Large intestine (tissue), 3 donors: Measurements from ENCODE around the gene SF3B2. TPM values are rescaled to one million over a fixed set of nuclear protein-coding genes. Genes with fewer than 3 reads are reported as not detected.
"Not testable (repeated sequence)": the region's sequence is repeated elsewhere in the genome, so short reads cannot be mapped to it uniquely, and the experiment has no call there.

Experiments used
- DNase-seq, 2 donors: peaks; one replicate each; pipeline versions ENCODE4 v3.0.0 to v3.0.0-alpha.2; 2013
- H3K27ac ChIP-seq: one replicate; pipeline ENCODE4 v1.5.1; 2013; ENCODE audit warnings: low read length
- H3K27me3 ChIP-seq: 2 replicates; pipeline ENCODE4 v1.6.1; 2013; ENCODE audit warnings: low read length; ENCODE audit not compliant: control insufficient read depth, insufficient read depth
- H3K36me3 ChIP-seq: 2 replicates; pipeline ENCODE4 v1.6.1; 2013; ENCODE audit warnings: low read length; ENCODE audit not compliant: control insufficient read depth, insufficient read depth
- H3K4me1 ChIP-seq: one replicate; pipeline ENCODE4 v1.6.1; 2013; ENCODE audit warnings: low read length; ENCODE audit not compliant: control insufficient read depth, insufficient read depth
- H3K4me3 ChIP-seq: one replicate; pipeline ENCODE4 v1.5.1; 2013; ENCODE audit warnings: low read length
- H3K9me3 ChIP-seq: one replicate; pipeline ENCODE4 v1.6.1; 2013; ENCODE audit warnings: mild to moderate bottlenecking, low read depth, low read length, moderate library complexity; ENCODE audit not compliant: control insufficient read depth
- WGBS: methylation state at CpG from one replicate; pipeline ENCODE4 v1.1.5; 2013; ENCODE audit warnings: low lambda C conversion rate; ENCODE audit not compliant: insufficient coverage; 5-methylcytosine and 5-hydroxymethylcytosine counted together
- polyA plus RNA-seq: library from polyadenylated mRNA; unstranded; fragments of 120-200 nt; gene quantifications from one replicate; pipeline ENCODE4 v1.2.1, GENCODE V29; 2013

Gene SF3B2
- polyA plus RNA-seq, 1 donor, result 146 TPM

GRCh38 chr11:66083767-66084166 lies 31.6 kb downstream of the SF3B2 start:
- Histone ChIP-seq H3K9me3 (no peaks in the 10 kb centered on the region), H3K4me1 (peaks cover 11% of the 10 kb centered on the region), H3K36me3 (no peaks in the 10 kb centered on the region), H3K27me3 (no peaks in the 10 kb centered on the region), H3K27ac (no peak overlapping the region), H3K4me3 (no peak overlapping the region)
- no peak for DNase-seq
- WGBS, result 43% methylated on average over 1 of the region's 3 CpGs

GRCh38 chr11:66084821-66085475 lies 32.8 kb downstream of the SF3B2 start:
- H3K27me3 ChIP-seq, result no peaks in the 10 kb centered on the region
- no peak overlapping the region for H3K4me3 ChIP-seq
- no peak for DNase-seq
- WGBS, result 85% methylated on average over 2 of the region's 3 CpGs
- no peaks in the 10 kb centered on the region for H3K9me3 ChIP-seq
- no peaks in the 10 kb centered on the region for H3K36me3 ChIP-seq
- no peak overlapping the region for H3K27ac ChIP-seq
- H3K4me1 ChIP-seq, result peaks cover 11% of the 10 kb centered on the region

- 96% methylated on average over 4 of the region's 9 CpGs for WGBS
- Histone ChIP-seq H3K27me3 (no peaks in the 10 kb centered on the region), H3K9me3 (no peaks in the 10 kb centered on the region), H3K4me3 (no peak overlapping the region), H3K27ac (no peak overlapping the region), H3K36me3 (no peaks in the 10 kb centered on the region), H3K4me1 (peaks cover 11% of the 10 kb centered on the region)
- no peak for DNase-seq
Measured at GRCh38 chr11:66087148-66087908, 35.2 kb downstream of the SF3B2 start.

GRCh38 chr11:66089067-66089466 lies 36.9 kb downstream of the SF3B2 start:
- Histone ChIP-seq H3K9me3 (no peaks in the 10 kb centered on the region), H3K4me3 (no peak overlapping the region), H3K27ac (no peak overlapping the region), H3K36me3 (no peaks in the 10 kb centered on the region), H3K27me3 (no peaks in the 10 kb centered on the region), H3K4me1 (no peaks in the 10 kb centered on the region)
- no peak for DNase-seq
- 100% methylated on average over 1 of the region's 3 CpGs for whole genome bisulfite sequencing

GRCh38 chr11:66090288-66090687 lies 38.1 kb downstream of the SF3B2 start:
- H3K4me1 ChIP-seq, result no peaks in the 10 kb centered on the region
- H3K4me3 ChIP-seq, result no peak overlapping the region
- no peaks in the 10 kb centered on the region for H3K36me3 ChIP-seq
- no peaks in the 10 kb centered on the region for H3K27me3 ChIP-seq
- WGBS, result no CpG with 5 or more reads among the region's 4 CpGs
- no peak overlapping the region for H3K27ac ChIP-seq
- H3K9me3 ChIP-seq, result no peaks in the 10 kb centered on the region
- no peak for DNase-seq

- H3K27me3 ChIP-seq, H3K36me3 ChIP-seq, H3K4me3 ChIP-seq, H3K27ac ChIP-seq, H3K4me1 ChIP-seq, H3K9me3 ChIP-seq, DNase-seq: not testable (repeated sequence)
- no CpG with 5 or more reads among the region's 2 CpGs for WGBS
Measured at GRCh38 chr11:66092125-66092524, 40.0 kb downstream of the SF3B2 start.

- H3K27ac ChIP-seq, H3K9me3 ChIP-seq, DNase-seq, H3K4me1 ChIP-seq, H3K36me3 ChIP-seq, H3K27me3 ChIP-seq, H3K4me3 ChIP-seq: not testable (repeated sequence)
- WGBS, result 90% methylated on average over 4 of the region's 10 CpGs
Measured at GRCh38 chr11:66099746-66100145, 47.6 kb downstream of the SF3B2 start.

- WGBS, result no CpG with 5 or more reads among the region's 14 CpGs
- Histone ChIP-seq H3K36me3 (no peaks in the 10 kb centered on the region), H3K9me3 (no peaks in the 10 kb centered on the region), H3K4me1 (no peaks in the 10 kb centered on the region), H3K4me3 (no peak overlapping the region), H3K27me3 (no peaks in the 10 kb centered on the region), H3K27ac (no peak overlapping the region)
- DNase-seq, result peak in 1 of 2 donors; percentile 41
Measured at GRCh38 chr11:66100272-66101065, 48.3 kb downstream of the SF3B2 start.

GRCh38 chr11:66101066-66101464 lies 48.9 kb downstream of the SF3B2 start:
- Histone ChIP-seq H3K4me1 (no peaks in the 10 kb centered on the region), H3K4me3 (no peak overlapping the region), H3K36me3 (no peaks in the 10 kb centered on the region), H3K9me3 (no peaks in the 10 kb centered on the region), H3K27me3 (no peaks in the 10 kb centered on the region), H3K27ac (no peak overlapping the region)
- DNase-seq, result no peak
- 92% methylated on average over 2 of the region's 3 CpGs for WGBS

- Histone ChIP-seq H3K9me3 (no peaks in the 10 kb centered on the region), H3K27me3 (no peaks in the 10 kb centered on the region), H3K4me3 (no peak overlapping the region), H3K36me3 (no peaks in the 10 kb centered on the region), H3K27ac (no peak overlapping the region), H3K4me1 (no peaks in the 10 kb centered on the region)
- no peak for DNase-seq
- 85% methylated on average over 4 of the region's 4 CpGs for WGBS
Measured at GRCh38 chr11:66104057-66104638, 52.0 kb downstream of the SF3B2 start.
